Dermis blood vessel endothelial cell (primary cell): ENCODE results near the gene ESPNL. TPM values are rescaled to one million over a fixed set of nuclear protein-coding genes. Genes with fewer than 3 reads are reported as not detected.
A peak's percentile ranks its signal among the peaks of the same experiment; 100 is the strongest.

Experiments used
- DNase-seq: peaks from one replicate; pipeline ENCODE4 v3.0.0; 2010
- total RNA-seq: library from RNA; depleted of rRNA; stranded (reverse); fragments of >200 nt; gene quantifications from 2 replicates; pipeline ENCODE4 v1.2.3, GENCODE V29; 2014

Gene ESPNL
- total RNA-seq, 1 donor from 2014 or later, result not detected

GRCh38 chr2:238077292-238077691 is 22.8 kb upstream of the ESPNL start:
- no peak for DNase-seq

DNA sequence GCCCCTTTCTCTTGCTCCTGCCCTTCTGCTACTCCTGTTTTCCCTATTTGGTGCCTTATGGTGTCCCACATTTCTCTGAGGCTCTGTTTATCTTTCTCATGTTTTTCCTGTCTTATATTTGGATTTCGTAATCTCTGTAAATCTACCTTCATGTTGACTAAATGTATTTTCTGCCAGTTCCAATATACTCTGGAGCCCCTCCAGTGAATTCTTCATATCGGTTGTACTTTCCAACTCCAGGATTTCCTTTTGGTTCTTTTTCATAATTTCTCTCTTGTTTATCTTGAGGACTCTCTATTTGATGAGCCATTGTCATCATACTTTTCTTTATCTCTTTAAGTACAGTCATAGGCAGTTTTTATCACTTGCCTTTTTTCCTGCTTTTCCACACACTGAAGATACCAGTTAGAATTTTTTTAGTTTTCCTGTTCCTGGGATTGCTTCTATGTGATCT is 20.2 kb upstream of the ESPNL start:
- no peak for DNase-seq

DNA sequence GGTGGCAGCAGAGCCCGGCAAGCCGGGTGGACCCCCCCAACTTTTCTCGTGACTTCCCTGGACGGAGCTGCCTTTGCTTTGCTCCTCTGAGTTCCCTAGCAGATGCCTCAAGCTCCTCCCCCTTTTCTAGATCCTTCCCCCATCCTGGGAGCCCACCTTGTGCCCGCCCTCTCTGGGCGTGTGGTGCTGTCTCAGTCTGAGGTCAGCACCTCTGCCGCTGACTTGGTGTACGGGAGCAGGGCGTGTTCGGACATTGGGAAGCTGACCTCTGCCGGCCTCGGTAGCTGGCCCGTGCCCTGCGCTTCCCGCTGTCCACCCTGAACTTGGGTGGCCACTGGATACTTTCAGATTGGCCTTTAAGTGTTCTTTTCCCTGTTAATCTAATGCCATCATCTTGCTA is 19.6 kb upstream of the ESPNL start:
- DNase-seq, result no peak

DNA sequence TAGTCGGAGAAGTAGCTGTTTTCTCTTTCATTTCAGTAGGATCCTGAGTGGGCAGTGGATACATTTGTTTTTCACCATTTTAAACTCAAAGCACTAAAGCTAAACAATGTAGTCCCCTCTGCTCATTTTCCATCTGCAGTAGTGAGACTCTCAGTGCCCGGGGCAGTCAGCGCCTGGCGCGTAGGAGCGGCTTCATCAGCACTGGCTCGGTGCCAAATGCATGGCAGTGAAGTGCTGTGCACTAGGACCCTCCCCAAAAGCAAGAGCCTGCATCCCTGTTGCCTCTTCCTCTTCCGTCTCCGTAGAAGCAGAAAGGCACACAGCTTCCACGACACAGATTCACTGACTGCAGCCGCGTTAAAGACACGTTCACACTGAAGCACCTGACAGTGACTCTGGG is 19.0 kb upstream of the ESPNL start:
- no peak for DNase-seq

GRCh38 chr2:238081561-238081960 is 18.6 kb upstream of the ESPNL start:
- DNase-seq, result no peak

- no peak for DNase-seq
These were observed 18.0 kb upstream of the ESPNL start for GRCh38 chr2:238082151-238082550.

DNA sequence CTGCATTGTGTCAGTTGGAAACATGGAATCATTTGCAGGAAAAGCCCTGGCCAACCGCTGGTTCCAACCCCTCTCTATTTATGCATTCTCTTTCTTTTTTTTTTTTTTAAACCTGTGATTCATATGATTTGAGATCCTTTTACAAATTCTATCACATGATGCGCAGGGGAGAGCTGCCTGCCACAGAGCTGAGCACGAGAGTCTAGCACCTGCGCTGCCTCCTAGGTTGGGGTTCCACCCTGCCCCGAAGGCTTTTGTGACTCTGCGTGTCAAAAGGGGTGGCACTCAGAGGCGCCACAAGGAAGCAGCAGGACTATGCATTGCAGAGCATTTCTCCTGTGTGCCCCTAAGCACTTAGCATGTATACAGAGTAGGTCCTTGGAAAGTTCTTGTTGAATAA is 17.3 kb upstream of the ESPNL start:
- DNase-seq, result no peak

DNA sequence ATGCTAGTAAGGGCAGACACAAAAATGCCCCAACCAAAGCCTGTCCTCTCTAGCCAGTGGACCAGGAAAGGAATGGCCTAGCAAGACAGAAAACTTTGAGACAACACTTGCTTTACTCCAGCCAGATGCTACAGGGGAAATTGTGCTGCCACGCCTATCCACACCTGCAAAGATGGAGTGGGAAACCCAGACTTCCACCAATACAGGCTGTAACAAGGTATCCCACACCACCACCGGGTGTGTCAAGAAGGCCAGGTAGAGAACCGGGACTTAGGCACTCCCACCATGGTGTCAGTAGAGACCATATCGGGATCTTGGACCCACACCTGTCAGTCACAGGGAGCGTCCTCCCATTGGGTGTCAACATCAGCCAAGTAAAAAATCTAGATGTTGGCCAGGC is 16.2 kb upstream of the ESPNL start:
- DNase-seq, result no peak

GRCh38 chr2:238084761-238085160 is 15.4 kb upstream of the ESPNL start:
- no peak for DNase-seq

- no peak for DNase-seq
These were observed 14.2 kb upstream of the ESPNL start for GRCh38 chr2:238085899-238086298.

GRCh38 chr2:238087211-238087610 is 12.9 kb upstream of the ESPNL start:
- DNase-seq, result no peak

- DNase-seq, result no peak
These were observed 9.3 kb upstream of the ESPNL start for GRCh38 chr2:238090887-238091286.

GRCh38 chr2:238091436-238092060 is 8.6 kb upstream of the ESPNL start:
- DNase-seq, result no peak

DNA sequence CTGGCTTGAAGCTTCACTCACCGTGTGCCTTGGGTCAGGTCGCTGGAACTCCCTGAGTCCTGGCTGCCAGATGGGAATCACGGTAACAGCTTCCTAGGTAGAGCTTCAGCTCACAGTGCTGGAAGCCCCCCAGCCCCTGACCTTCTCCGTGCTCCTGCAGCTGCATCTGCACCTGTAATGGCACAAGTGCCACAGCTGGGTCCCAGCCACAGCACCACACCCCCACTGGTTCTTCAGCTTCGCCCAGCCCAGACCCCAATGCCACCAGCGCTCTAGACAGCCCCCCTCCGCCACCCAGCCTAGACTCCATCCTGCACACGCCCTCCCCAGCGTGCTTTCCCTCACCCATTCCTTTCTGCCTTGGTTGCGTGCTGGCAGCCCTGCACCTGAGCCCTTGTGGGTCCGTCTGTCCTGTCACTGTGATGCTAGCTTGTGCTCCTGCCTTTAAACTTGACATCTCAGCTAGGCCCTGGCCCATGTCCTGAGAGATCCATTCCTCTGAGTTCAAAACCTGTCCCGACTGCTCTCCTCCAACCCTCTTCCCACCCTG is 7.6 kb upstream of the ESPNL start:
- DNase-seq, result no peak

GRCh38 chr2:238093181-238094140 is 6.7 kb upstream of the ESPNL start:
- no peak for DNase-seq

DNA sequence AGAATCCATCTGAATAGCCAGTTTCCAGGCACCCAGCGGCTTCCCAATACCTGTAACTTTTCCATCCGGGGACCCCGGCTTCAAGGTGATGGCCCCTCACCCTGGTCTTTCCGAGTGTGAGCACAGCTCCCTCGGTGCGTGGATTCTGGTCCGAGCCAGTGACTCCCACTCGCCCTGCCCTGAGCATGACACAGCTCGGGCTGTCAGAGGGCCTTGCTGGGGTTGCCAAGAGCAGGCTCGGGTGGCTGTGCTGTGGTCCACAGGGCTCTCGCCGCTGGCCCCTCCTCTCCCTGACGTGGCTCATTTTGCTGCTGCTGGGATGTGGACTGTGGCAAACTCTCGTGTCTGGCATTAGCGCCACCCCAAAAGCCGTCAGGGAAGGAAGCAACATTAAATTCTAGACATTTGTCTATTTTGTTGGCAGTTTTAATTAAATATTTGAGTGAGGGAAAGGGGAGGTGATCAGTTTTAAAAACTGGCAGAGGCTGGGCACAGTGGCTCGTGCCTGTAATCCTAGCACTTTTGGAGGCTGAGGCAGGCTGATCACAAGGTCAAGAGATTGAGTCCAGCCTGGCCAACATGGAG is 5.6 kb upstream of the ESPNL start:
- no peak for DNase-seq

- no peak for DNase-seq
These were observed 5.0 kb upstream of the ESPNL start for GRCh38 chr2:238095143-238095542.

- DNase-seq, result no peak
These were observed 3.7 kb upstream of the ESPNL start for GRCh38 chr2:238096311-238097011.

DNA sequence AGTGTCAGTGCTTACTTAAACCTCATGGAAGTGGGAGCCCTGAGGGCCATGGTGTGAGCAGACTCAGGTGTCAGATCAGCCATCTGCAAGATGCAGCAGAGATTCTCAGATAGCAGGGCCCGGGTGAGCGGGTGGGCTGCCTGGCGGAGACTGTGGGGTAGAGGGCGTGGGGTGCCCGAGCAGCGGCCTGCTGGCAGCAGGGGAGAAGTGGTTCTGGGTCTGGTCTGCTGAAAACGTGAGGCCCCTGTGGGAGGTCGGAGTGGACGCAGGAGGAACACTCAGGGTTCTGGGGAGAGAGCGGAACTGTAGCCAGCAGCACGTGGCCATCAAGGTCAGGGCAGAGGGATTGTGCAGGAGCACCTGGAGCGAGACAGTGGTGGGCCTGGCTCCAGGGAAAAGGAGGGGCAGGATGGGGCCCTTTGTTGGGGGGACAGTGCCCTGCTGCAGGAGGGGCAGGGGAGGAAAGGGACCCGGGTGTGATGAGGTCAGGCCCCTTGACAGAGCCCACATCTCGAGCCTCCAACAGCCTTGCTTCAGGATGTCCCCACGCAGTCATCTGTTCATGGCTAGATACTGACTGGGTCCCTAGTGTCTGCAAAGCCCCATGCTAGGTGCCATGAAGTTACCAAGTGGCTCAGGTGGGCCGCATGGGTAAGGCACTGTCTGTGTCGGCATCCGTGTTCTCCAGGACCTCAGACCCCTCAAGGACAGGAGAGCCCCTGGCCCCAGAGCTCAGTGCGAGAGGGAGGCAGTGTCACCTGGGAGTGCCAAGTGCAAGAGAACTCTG is 2.7 kb upstream of the ESPNL start:
- DNase-seq, result no peak

- peak; percentile 96 for DNase-seq
These were observed 1.9 kb upstream of the ESPNL start for GRCh38 chr2:238097988-238098871.
